Measurements from ENCODE around the gene COMMD3.

The COMMD3 gene

DNA sequence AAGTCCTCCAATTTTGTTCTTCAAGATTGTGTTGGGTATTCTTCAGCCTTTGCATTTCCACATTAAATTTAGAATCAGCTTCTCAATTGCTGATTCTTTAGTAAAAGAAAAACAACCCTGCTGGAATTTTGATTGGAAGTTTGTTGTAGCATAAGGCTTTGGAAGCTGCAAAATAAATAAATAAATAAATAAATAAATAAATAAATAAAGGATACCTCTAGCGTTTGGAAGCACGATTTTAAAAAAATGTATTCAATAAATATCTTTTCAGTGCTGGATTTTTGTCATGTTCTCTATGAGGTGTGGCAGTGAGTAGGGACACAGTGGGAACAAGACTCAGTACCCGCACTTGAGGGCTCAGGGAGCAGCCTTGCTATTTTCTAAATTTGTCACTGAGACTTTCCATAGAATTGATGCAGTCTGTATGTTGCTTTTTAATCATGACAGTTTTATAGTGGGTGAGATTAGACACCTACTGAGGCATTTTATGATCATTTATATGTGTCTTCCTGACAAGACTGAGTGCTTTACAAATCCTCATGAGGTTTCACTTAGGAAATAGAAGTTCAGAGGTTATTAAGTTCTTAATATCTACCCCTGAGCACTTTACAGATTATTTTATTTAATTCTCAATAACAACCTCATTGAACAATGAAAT lies 22.3 kb upstream of the COMMD3 start:
- DNase-seq (ENCODE audit: low read depth): no peak
- TF ChIP-seq, protein P1, sequence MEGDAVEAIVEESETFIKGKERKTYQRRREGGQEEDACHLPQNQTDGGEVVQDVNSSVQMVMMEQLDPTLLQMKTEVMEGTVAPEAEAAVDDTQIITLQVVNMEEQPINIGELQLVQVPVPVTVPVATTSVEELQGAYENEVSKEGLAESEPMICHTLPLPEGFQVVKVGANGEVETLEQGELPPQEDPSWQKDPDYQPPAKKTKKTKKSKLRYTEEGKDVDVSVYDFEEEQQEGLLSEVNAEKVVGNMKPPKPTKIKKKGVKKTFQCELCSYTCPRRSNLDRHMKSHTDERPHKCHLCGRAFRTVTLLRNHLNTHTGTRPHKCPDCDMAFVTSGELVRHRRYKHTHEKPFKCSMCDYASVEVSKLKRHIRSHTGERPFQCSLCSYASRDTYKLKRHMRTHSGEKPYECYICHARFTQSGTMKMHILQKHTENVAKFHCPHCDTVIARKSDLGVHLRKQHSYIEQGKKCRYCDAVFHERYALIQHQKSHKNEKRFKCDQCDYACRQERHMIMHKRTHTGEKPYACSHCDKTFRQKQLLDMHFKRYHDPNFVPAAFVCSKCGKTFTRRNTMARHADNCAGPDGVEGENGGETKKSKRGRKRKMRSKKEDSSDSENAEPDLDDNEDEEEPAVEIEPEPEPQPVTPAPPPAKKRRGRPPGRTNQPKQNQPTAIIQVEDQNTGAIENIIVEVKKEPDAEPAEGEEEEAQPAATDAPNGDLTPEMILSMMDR (IDR thresholded peaks at IDR 0.05; ENCODE audit: low read depth, low read length, missing control alignments): no peak
- H3K4me3 ChIP-seq (ENCODE audit: low read depth, low read length): no peak overlapping the region

DNA sequence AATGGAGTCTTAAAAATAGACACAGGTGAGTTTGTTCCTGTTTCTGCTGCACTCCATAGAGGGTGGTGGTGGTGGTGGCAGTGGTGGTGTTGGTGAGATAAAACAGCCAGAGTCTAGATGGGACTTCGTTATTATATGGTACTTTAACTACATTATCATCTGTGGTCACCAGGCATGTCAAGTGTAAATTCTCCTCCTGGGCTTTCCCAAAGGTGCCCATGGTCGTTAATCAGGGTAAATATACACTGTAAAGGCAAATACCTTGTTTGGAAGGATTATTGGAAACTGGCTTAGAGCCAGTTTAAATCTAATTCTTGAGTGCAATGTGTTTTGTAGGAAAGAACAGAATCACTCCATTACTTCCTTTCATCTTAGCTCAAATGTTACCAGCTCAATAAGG lies 21.5 kb upstream of the COMMD3 start:
- no peak for DNase-seq (ENCODE audit: low read depth)
- no peak overlapping the region for H3K4me3 ChIP-seq (ENCODE audit: low read depth, low read length)
- TF ChIP-seq, protein P1 (IDR thresholded peaks at IDR 0.05; ENCODE audit: low read depth, low read length, missing control alignments): no peak

DNA sequence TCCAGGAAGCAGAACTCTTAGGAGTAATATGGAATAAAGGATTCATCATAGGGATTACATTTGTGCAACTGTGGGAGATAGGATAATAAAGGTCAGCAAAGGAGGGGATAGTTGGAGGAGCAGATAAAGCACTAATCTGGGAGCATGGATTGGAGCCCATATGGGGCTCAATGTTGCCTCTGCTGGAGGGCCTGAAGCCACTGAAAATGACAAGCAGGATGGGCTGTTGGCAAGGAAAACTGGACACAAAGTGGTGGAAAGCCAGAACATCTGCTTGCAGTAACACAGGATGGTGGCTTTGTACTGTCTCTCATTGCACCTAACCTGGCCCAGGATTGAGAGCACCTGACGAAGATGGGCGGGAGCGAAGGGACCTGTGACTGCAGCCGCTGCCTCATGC lies 15.0 kb upstream of the COMMD3 start:
- DNase-seq (ENCODE audit: low read depth): no peak
- TF ChIP-seq, protein P1 (IDR thresholded peaks at IDR 0.05; ENCODE audit: low read depth, low read length, missing control alignments): peak; percentile 15
- H3K4me3 ChIP-seq (ENCODE audit: low read depth, low read length): no peak overlapping the region

DNA sequence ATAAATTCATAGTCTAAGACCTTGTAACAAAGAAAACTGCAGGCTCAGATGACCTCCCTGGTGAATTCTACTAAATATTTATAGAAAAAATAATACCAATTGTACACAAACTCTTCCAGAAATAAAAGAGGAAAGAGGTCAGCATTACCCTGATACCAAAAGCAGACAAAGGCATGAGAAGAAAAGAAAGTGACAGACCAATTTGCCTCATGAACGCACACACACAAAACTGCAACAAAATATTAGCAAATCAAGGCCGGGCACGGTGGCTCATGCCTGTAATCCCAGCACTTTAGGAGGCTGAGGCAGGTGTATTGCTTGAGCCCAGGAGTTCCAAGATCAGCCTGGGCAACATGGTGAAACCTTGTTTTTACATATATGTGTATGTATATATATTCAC lies 12.7 kb upstream of the COMMD3 start:
- DNase-seq (ENCODE audit: low read depth): no peak
- H3K4me3 ChIP-seq (ENCODE audit: low read depth, low read length): no peak overlapping the region
- TF ChIP-seq, protein P1 (IDR thresholded peaks at IDR 0.05; ENCODE audit: low read depth, low read length, missing control alignments): no peak

DNA sequence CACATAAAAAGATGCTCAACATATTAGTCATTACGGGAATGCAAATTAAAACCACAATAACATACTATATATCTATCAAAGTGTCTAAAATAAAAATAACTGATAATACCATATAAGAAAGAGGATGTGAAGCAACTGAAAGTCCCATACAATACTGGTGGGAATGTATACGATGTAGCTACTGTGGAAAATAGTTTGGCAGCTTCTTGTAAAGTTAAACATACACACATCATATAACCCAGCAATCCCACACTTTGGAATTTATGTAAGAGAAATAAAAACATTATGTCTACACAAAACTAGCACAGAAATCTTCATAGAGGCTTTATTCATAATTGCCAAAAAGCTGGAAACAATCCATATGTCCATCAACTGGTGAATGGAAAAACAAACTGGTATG lies 10.5 kb upstream of the COMMD3 start:
- TF ChIP-seq, protein P1 (IDR thresholded peaks at IDR 0.05; ENCODE audit: low read depth, low read length, missing control alignments): no peak
- no peak overlapping the region for H3K4me3 ChIP-seq (ENCODE audit: low read depth, low read length)
- DNase-seq (ENCODE audit: low read depth): no peak

DNA sequence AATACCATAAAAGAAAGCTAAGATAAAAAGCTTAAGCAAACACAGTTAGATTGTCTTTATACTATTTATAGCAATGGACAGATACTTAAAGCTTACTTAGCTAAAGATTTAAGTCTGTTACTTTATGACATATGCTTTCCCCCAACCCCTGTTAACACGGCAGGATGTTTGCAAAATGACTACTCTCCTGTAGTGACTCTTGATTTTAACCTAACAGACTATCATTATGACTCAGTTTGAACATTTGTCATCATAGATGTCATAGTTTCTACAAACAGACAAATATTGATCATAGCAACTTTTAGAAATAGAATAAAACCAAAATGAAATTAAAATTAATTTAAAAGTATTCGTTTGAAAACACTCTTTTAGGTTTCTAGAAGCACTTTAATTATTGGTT lies 7.8 kb upstream of the COMMD3 start:
- no peak overlapping the region for H3K4me3 ChIP-seq (ENCODE audit: low read depth, low read length)
- TF ChIP-seq, protein P1 (IDR thresholded peaks at IDR 0.05; ENCODE audit: low read depth, low read length, missing control alignments): no peak
- no peak for DNase-seq (ENCODE audit: low read depth)

Measured in GM12864 (cell line).